ENCODE results near the gene CSMD2.

Gene CSMD2

GRCh38 chr1:33898406-33898805, 266.6 kb downstream of the CSMD2 start:
- no peak for TF ChIP-seq TOX (CRISPR knock-in tag; IDR thresholded peaks at IDR 0.05; ENCODE audit: borderline replicate concordance)
- TF ChIP-seq GLIS3 (CRISPR knock-in tag; IDR thresholded peaks at IDR 0.05): no peak
- TF ChIP-seq CSRNP3 (CRISPR knock-in tag; IDR thresholded peaks at IDR 0.05): no peak
- no peak for TF ChIP-seq ZFP30 (CRISPR knock-in tag; IDR thresholded peaks at IDR 0.05)
- no peak for TF ChIP-seq ZNF8 (CRISPR knock-in tag; IDR thresholded peaks at IDR 0.05)
- no peak for TF ChIP-seq PATZ1 (CRISPR knock-in tag; IDR thresholded peaks at IDR 0.05; ENCODE audit: borderline replicate concordance)
- no peak for TF ChIP-seq ZNF70 (CRISPR knock-in tag; IDR thresholded peaks at IDR 0.05)
- no peak for TF ChIP-seq ZFP3 (CRISPR knock-in tag; IDR thresholded peaks at IDR 0.05)
- TF ChIP-seq CSDC2 (CRISPR knock-in tag; IDR thresholded peaks at IDR 0.05): no peak
- TF ChIP-seq POU6F1 (CRISPR knock-in tag; IDR thresholded peaks at IDR 0.05; ENCODE audit: borderline replicate concordance, low read depth): no peak
- TF ChIP-seq ISL1 (CRISPR knock-in tag; IDR thresholded peaks at IDR 0.05): no peak
- TF ChIP-seq ZNF565 (CRISPR knock-in tag; conservative IDR thresholded peaks at IDR 0.05; ENCODE audit: low read depth): no peak
- no peak for ATAC-seq

GRCh38 chr1:33897092-33897725, 267.8 kb downstream of the CSMD2 start:
- no peak for ATAC-seq
- TF ChIP-seq GLIS3 (CRISPR knock-in tag; IDR thresholded peaks at IDR 0.05): no peak
- no peak for TF ChIP-seq CSRNP3 (CRISPR knock-in tag; IDR thresholded peaks at IDR 0.05)
- TF ChIP-seq ARNTL (CRISPR knock-in tag; IDR thresholded peaks at IDR 0.05; ENCODE audit: borderline replicate concordance, low read depth): no peak
- no peak for TF ChIP-seq TSHZ2 (CRISPR knock-in tag; IDR thresholded peaks at IDR 0.05)
- no peak for TF ChIP-seq ESRRG (CRISPR knock-in tag; IDR thresholded peaks at IDR 0.05)
- TF ChIP-seq POU6F1 (CRISPR knock-in tag; IDR thresholded peaks at IDR 0.05; ENCODE audit: borderline replicate concordance, low read depth): no peak
- TF ChIP-seq TCF4 (CRISPR knock-in tag; IDR thresholded peaks at IDR 0.05; ENCODE audit: borderline replicate concordance): no peak
- no peak for TF ChIP-seq ZNF565 (CRISPR knock-in tag; conservative IDR thresholded peaks at IDR 0.05; ENCODE audit: low read depth)
- no peak for TF ChIP-seq ZFP3 (CRISPR knock-in tag; IDR thresholded peaks at IDR 0.05)
- TF ChIP-seq ZFP30 (CRISPR knock-in tag; IDR thresholded peaks at IDR 0.05): no peak
- no peak for TF ChIP-seq CREB5 (CRISPR knock-in tag; IDR thresholded peaks at IDR 0.05; ENCODE audit: low read depth)
- TF ChIP-seq SNAI2 (CRISPR knock-in tag; IDR thresholded peaks at IDR 0.05): no peak
- TF ChIP-seq ZNF70 (CRISPR knock-in tag; IDR thresholded peaks at IDR 0.05): no peak

Measured in SK-N-SH treated with all-trans-retinoic acid at 6 μM for 48 hours (cell line).